HEK293 (cell line): Measurements from ENCODE around the gene NTNG1.

Source experiments
- TCF7L2 ChIP-seq: IDR thresholded peaks from 2 replicates; pipeline ENCODE4 v1.6.1; 2011; ENCODE audit warnings: low read depth, mild to moderate bottlenecking, inconsistent platforms, low read length, moderate library complexity, borderline replicate concordance
- TF ChIP-seq, protein P1 (sequence below): fragments of 450-650 bp; formaldehyde crosslinking; IDR thresholded peaks from 2 replicates; pipeline ENCODE4 v1.5.1; 2016; ENCODE audit warnings: missing biosample characterization, missing genetic modification characterization

DNA sequence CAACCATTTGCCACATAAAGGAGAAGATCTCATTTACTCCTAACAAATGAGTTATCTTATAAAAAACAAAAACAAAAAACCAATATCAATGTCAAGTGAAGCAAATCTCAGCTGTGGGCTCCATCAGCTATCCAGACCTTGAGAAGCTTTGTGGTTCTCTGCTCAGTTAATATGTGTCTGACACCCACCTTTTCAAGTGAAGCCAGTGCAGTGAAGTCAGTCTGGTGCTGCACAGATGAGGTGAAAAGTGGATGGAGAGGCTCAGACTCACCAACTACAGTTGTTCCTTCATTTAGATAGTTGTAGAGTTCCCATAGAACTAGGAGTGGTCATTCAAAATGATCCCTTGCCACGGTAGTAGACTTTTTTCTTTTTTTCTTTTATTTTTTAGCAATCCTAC, 106.8 kb downstream of the NTNG1 start:
- TF ChIP-seq, protein P1, sequence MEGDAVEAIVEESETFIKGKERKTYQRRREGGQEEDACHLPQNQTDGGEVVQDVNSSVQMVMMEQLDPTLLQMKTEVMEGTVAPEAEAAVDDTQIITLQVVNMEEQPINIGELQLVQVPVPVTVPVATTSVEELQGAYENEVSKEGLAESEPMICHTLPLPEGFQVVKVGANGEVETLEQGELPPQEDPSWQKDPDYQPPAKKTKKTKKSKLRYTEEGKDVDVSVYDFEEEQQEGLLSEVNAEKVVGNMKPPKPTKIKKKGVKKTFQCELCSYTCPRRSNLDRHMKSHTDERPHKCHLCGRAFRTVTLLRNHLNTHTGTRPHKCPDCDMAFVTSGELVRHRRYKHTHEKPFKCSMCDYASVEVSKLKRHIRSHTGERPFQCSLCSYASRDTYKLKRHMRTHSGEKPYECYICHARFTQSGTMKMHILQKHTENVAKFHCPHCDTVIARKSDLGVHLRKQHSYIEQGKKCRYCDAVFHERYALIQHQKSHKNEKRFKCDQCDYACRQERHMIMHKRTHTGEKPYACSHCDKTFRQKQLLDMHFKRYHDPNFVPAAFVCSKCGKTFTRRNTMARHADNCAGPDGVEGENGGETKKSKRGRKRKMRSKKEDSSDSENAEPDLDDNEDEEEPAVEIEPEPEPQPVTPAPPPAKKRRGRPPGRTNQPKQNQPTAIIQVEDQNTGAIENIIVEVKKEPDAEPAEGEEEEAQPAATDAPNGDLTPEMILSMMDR, result no peak
- TF ChIP-seq TCF7L2, result no peak
